ENCODE measurements around the gene TPP2.

TPP2 gene

GRCh38 chr13:102697929-102698648 lies 101.3 kb downstream of the TPP2 start:
- H3K4me2 ChIP-seq = no peak overlapping the region
- no peak for TF ChIP-seq Cebpa-rat (IDR thresholded peaks at IDR 0.05)

GRCh38 chr13:102698649-102698980 lies 101.8 kb downstream of the TPP2 start:
- no peaks in the 10 kb centered on the region for H3K9me3 ChIP-seq (replicated peaks in 1 of 11)
- TF ChIP-seq Cebpa-rat (IDR thresholded peaks at IDR 0.05) = no peak
- H3K4me3 ChIP-seq = no peak overlapping the region
- H3K4me2 ChIP-seq = no peak overlapping the region
- no peak overlapping the region for H3K27ac ChIP-seq
- no peak overlapping the region for H3K9ac ChIP-seq
- no peaks in the 10 kb centered on the region for H3K27me3 ChIP-seq
- H3K4me1 ChIP-seq = 0 out of 20 replicates have a peak, but pooled peaks cover 0 to 2% (median 0%) of the 10 kb centered on the region in 10 experiments
- H4K20me1 ChIP-seq = no peaks in the 10 kb centered on the region
- H3K36me3 ChIP-seq = no peaks in the 10 kb centered on the region

More at GRCh38 chr13:102697929-102698648, 101.3 kb downstream of the TPP2 start:
- Histone ChIP-seq H3K36me3 (no peaks in the 10 kb centered on the region), H3K27ac (no peak overlapping the region), H3K4me3 (no peak overlapping the region), H3K4me1 (0 out of 20 replicates have a peak, but pooled peaks cover 0 to 4% (median 0%) of the 10 kb centered on the region in 10 experiments), H3K9ac (no peak overlapping the region), H3K9me3 (replicated peaks in 1 of 11) (no peaks in the 10 kb centered on the region), H4K20me1 (no peaks in the 10 kb centered on the region), H3K27me3 (no peaks in the 10 kb centered on the region)

DNA sequence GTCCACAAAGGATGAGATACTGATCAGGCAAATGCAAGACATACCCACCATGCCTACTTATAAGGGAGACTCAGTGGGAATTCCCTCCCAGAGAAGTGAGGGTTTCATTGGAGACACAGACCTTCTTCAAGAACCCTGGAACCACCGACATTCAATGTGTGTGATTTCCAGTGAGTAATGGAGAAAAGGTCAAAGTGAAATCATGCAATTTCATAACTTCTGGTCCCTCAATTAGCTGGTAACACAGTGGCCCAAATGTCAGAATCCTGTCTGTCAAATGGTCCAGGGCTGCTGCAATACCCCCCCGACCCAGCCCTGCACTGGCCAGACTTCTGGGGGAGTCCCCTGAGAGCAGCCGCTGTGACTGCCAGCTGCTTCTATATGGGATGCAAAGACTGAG lies 102.7 kb downstream of the TPP2 start:
- H3K4me1 ChIP-seq = no peaks in the 10 kb centered on the region
- H3K27ac ChIP-seq = no peak overlapping the region
- no peaks in the 10 kb centered on the region for H3K36me3 ChIP-seq
- no peak overlapping the region for H3K4me3 ChIP-seq
- H3K9me3 ChIP-seq (replicated peaks in 1 of 11) = no peaks in the 10 kb centered on the region
- H3K27me3 ChIP-seq = no peaks in the 10 kb centered on the region
- H3K9ac ChIP-seq = no peak overlapping the region
- no peak for TF ChIP-seq Cebpa-rat (IDR thresholded peaks at IDR 0.05)
- H3K4me2 ChIP-seq = no peak overlapping the region
- no peaks in the 10 kb centered on the region for H4K20me1 ChIP-seq

- H3K4me2 ChIP-seq = no peak overlapping the region
- no peaks in the 10 kb centered on the region for H3K4me1 ChIP-seq
- no peaks in the 10 kb centered on the region for H4K20me1 ChIP-seq
- H3K36me3 ChIP-seq = no peaks in the 10 kb centered on the region
- no peak for TF ChIP-seq Cebpa-rat (IDR thresholded peaks at IDR 0.05)
- no peak overlapping the region for H3K9ac ChIP-seq
- no peaks in the 10 kb centered on the region for H3K9me3 ChIP-seq (replicated peaks in 1 of 11)
- no peaks in the 10 kb centered on the region for H3K27me3 ChIP-seq
- no peak overlapping the region for H3K4me3 ChIP-seq
- no peak overlapping the region for H3K27ac ChIP-seq
Measured at GRCh38 chr13:102700088-102701031, 103.6 kb downstream of the TPP2 start.

- H3K27ac ChIP-seq = no peak overlapping the region
- TF ChIP-seq Cebpa-rat (IDR thresholded peaks at IDR 0.05) = no peak
- no peaks in the 10 kb centered on the region for H3K4me1 ChIP-seq
- H3K9me3 ChIP-seq (replicated peaks in 1 of 11) = no peaks in the 10 kb centered on the region
- no peaks in the 10 kb centered on the region for H3K36me3 ChIP-seq
- H4K20me1 ChIP-seq = no peaks in the 10 kb centered on the region
- no peak overlapping the region for H3K4me3 ChIP-seq
- H3K9ac ChIP-seq = no peak overlapping the region
- H3K27me3 ChIP-seq = no peaks in the 10 kb centered on the region
- no peak overlapping the region for H3K4me2 ChIP-seq
Measured at GRCh38 chr13:102701331-102701730, 104.5 kb downstream of the TPP2 start.

DNA sequence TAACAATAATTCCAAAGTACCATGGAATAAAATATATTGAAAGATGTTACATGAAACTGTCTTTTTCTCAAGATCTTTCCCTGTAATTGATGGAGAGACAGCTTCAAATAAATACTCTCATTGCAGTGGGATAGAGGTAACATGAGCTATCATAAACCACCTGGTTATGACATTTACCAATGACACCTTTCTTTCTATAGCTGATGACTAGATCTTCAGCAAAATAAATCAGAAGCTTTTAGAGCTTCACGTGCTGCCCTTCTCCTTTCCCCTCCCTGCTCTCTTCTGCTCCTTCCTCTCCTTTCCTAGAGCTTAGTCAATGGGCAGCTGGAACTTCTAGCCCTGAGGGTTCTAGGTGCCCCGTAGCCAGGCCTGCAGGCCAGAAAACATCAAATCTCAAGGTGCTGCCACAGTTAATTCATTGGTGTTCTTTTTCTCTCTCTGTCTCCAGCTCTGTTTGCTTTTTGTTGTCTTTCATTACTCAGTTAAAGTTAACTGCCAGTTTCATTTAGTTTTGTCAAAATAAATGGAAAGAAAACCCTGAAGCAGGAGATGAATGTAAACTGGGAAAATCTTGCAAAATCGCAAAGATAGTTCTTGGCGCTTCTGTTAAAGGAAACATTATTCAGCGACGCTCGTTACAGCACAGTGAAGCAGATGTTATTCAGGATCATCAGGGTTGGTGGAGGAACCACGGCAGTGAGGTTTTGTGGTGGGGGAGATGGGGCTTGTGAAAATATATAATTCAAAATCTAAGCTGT lies 106.4 kb downstream of the TPP2 start:
- Histone ChIP-seq H4K20me1 (no peaks in the 10 kb centered on the region), H3K27ac (no peak overlapping the region), H3K4me3 (no peak overlapping the region), H3K27me3 (no peaks in the 10 kb centered on the region), H3K36me3 (no peaks in the 10 kb centered on the region), H3K9me3 (replicated peaks in 1 of 11) (no peaks in the 10 kb centered on the region), H3K9ac (no peak overlapping the region), H3K4me2 (no peak overlapping the region), H3K4me1 (no peaks in the 10 kb centered on the region)
- no peak for TF ChIP-seq Cebpa-rat (IDR thresholded peaks at IDR 0.05)

DNA sequence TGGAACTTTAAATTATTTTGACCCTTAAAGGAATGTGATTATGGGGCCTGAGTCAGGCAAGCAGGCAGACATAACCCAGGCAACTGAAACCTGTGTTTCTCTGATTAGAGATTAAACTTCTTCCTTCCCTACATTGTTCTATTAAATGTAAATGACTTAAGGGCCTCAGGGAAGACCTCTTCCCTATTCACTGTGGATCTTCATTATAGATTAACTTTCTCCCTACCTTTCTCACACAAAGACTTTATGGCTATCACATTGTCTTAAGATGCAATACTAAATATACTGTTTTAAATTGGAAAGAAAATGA lies 106.9 kb downstream of the TPP2 start:
- H3K36me3 ChIP-seq = no peaks in the 10 kb centered on the region
- H3K9me3 ChIP-seq (replicated peaks in 1 of 11) = peaks cover 0 to under 1% (median 0%) of the 10 kb centered on the region in 11 experiments; a peak in 5 of 22 replicates
- no peak overlapping the region for H3K4me2 ChIP-seq
- no peak overlapping the region for H3K27ac ChIP-seq
- H3K27me3 ChIP-seq = no peaks in the 10 kb centered on the region
- no peak overlapping the region for H3K9ac ChIP-seq
- TF ChIP-seq Cebpa-rat (IDR thresholded peaks at IDR 0.05) = no peak
- no peaks in the 10 kb centered on the region for H4K20me1 ChIP-seq
- no peak overlapping the region for H3K4me3 ChIP-seq
- H3K4me1 ChIP-seq = no peaks in the 10 kb centered on the region

GRCh38 chr13:102704238-102705058 lies 107.7 kb downstream of the TPP2 start:
- Histone ChIP-seq H3K9ac (no peak overlapping the region), H4K20me1 (no peaks in the 10 kb centered on the region), H3K27ac (no peak overlapping the region), H3K4me2 (no peak overlapping the region), H3K36me3 (no peaks in the 10 kb centered on the region), H3K9me3 (replicated peaks in 1 of 11) (peaks cover 0 to 8% (median 7%) of the 10 kb centered on the region in 11 experiments; a peak in 13 of 22 replicates), H3K27me3 (no peaks in the 10 kb centered on the region), H3K4me1 (no peaks in the 10 kb centered on the region), H3K4me3 (no peak overlapping the region)
- TF ChIP-seq Cebpa-rat (IDR thresholded peaks at IDR 0.05) = no peak
